WERI-Rb-1 (cell line): ENCODE measurements around the gene ARID3C.

ENCODE experiments used
- DNase-seq: peaks from one replicate; pipeline ENCODE4 v3.0.0-alpha.2; 2020
- H3K27ac ChIP-seq: fragments of 250-450 bp; sonication (Bioruptor Pico); 2 replicates; pipeline ENCODE4 v1.5.1; 2020; ENCODE audit warnings: mild to moderate bottlenecking, moderate library complexity
- H3K27me3 ChIP-seq: fragments of 250-450 bp; sonication (Bioruptor Pico); 2 replicates; pipeline ENCODE4 v1.5.1; 2021; ENCODE audit warnings: mild to moderate bottlenecking, low read depth, moderate library complexity; ENCODE audit not compliant: insufficient read depth, severe bottlenecking
- H3K36me3 ChIP-seq: fragments of 250-450 bp; sonication (Bioruptor Pico); 2 replicates; pipeline ENCODE4 v1.5.1; 2020; ENCODE audit warnings: mild to moderate bottlenecking, moderate library complexity
- H3K4me3 ChIP-seq: 2 replicates; pipeline ENCODE4 v1.5.1; 2011; ENCODE audit warnings: low read depth, mild to moderate bottlenecking, control low read depth, low read length
- H3K9me3 ChIP-seq: fragments of 250-450 bp; sonication (Bioruptor Pico); 2 replicates; pipeline ENCODE4 v1.5.1; 2021; ENCODE audit warnings: mild to moderate bottlenecking, moderate library complexity; ENCODE audit not compliant: severe bottlenecking
- TF ChIP-seq, protein P1 (sequence below): IDR thresholded peaks from 2 replicates; pipeline ENCODE4 v1.5.1; 2011; ENCODE audit warnings: low read depth, mild to moderate bottlenecking, control low read depth, inconsistent platforms, low read length

Gene ARID3C

DNA sequence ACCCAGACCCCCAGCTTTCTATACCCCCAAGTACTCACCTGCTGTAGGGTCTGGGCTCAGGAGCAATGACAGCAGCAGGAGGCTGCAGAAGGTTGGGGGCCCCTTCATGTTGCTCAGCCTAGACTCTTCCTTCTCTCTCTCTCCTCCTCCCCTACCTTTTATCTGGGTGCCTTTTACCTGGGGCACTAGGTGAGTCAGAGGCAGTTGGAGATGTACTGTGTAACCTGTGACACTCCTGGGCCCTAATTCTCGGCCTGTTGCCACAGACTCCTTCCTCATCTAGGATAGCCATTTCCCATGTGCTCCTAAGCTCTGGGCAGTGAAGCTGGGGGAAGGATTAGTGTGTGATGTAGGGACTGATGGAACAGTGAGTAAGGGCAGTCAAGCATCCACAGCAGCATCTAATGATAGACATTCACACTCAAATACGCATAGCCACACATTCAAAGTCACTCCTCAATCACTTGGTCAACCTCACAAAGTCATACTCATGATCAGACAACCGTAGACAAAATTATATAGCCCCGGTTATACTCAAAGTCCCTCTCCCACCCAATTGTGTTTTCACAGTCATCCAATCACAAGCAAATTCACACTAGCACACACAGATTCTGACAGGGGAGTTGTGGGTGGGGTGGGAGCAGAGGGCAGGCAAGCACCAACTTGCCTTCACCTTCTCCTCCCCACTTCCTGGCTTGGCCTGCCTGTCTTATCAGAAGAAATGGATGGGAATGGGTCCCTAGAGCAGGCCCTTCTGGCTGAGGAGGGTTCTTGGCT is 33.8 kb upstream of the ARID3C start, which contains the start of gene CCL27:
CCL27 (minus strand) TSS at position 132 of the 777 bp plus-strand sequence; CDS start at position 108, 24 bp downstream.
- no peak within 1 kb of the TSS for H3K4me3 ChIP-seq
- TF ChIP-seq, protein P1, sequence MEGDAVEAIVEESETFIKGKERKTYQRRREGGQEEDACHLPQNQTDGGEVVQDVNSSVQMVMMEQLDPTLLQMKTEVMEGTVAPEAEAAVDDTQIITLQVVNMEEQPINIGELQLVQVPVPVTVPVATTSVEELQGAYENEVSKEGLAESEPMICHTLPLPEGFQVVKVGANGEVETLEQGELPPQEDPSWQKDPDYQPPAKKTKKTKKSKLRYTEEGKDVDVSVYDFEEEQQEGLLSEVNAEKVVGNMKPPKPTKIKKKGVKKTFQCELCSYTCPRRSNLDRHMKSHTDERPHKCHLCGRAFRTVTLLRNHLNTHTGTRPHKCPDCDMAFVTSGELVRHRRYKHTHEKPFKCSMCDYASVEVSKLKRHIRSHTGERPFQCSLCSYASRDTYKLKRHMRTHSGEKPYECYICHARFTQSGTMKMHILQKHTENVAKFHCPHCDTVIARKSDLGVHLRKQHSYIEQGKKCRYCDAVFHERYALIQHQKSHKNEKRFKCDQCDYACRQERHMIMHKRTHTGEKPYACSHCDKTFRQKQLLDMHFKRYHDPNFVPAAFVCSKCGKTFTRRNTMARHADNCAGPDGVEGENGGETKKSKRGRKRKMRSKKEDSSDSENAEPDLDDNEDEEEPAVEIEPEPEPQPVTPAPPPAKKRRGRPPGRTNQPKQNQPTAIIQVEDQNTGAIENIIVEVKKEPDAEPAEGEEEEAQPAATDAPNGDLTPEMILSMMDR = no peak
- no peaks in the 10 kb centered on the region for H3K27me3 ChIP-seq
- peak within 1 kb of the TSS; percentile 65 for H3K27ac ChIP-seq
- peaks cover 3% of the 10 kb centered on the region for H3K36me3 ChIP-seq
- no peaks in the 10 kb centered on the region for H3K9me3 ChIP-seq
- DNase-seq = peak; percentile 33

DNA sequence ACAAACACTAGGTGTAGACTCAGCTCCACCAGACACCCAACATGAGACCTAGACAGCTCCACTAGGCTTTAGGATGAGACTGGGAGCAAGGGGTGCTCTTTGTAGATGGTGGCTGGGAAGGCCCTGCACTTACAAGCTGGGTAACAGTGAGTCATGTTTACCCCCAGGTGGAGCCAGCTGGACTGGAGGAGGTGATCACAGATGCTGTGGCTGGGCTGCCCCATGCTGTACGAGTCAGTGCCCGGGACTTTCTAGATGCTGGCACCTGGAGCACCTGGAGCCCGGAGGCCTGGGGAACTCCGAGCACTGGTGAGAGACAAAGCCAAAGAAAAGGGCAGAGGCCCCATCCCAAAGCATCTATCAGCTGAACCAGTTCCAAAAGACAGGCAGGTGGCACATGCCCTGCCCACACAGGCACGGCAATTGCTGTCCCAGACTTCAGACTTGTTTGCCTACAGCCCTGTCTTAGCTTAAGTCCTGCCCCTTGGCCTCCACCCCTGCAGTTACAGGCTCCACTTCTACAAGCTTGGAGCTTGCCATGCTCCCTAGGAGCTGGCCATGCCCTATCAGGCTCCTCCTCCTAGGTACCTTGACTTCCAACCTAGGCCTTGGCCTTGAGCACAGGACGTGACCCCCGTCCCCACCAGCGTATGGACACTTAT is 30.9 kb upstream of the ARID3C start:
- no peaks in the 10 kb centered on the region for H3K27me3 ChIP-seq
- no peak for DNase-seq
- no peaks in the 10 kb centered on the region; the same call in none of the 2 replicates for H3K36me3 ChIP-seq
- TF ChIP-seq, protein P1 = no peak
- H3K4me3 ChIP-seq = no peak overlapping the region
- no peak overlapping the region for H3K27ac ChIP-seq
- H3K9me3 ChIP-seq = no peaks in the 10 kb centered on the region

DNA sequence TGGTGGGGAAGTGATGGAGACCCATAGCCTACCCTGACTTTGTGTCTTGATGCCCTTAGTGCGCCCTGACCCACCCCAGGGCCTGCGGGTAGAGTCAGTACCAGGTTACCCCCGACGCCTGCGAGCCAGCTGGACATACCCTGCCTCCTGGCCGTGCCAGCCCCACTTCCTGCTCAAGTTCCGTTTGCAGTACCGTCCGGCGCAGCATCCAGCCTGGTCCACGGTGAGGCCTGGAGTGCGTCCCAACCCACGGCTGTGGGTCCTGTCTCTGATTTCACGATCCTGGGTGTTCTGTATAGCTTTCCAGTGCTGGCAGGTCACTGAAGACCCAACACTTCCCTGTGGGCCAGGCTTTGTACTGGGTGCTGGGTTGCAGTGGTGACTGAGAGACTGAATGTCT is 29.6 kb upstream of the ARID3C start:
- Histone ChIP-seq H3K27ac (no peak overlapping the region), H3K36me3 (no peaks in the 10 kb centered on the region; the same call in none of the 2 replicates), H3K9me3 (no peaks in the 10 kb centered on the region), H3K27me3 (no peaks in the 10 kb centered on the region), H3K4me3 (no peak overlapping the region)
- DNase-seq = no peak
- TF ChIP-seq, protein P1 = no peak

DNA sequence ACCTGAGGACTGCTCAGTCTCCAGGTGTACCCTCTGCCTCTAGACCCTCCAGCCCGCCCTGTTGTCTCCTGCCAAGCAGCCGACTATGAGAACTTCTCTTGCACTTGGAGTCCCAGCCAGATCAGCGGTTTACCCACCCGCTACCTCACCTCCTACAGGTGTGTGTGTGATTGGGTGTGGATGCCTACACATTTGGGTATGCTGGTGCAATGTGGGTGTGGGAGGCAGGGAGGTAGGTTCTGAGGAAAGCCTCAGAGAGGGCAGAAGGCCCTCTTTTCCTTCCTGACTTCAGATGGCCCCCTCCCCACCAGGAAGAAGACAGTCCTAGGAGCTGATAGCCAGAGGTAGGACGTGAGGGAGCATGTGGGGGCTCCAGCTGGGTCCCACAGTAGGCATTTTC is 28.1 kb upstream of the ARID3C start:
- Histone ChIP-seq H3K36me3 (no peaks in the 10 kb centered on the region; the same call in none of the 2 replicates), H3K4me3 (no peak overlapping the region), H3K27ac (no peak overlapping the region), H3K9me3 (no peaks in the 10 kb centered on the region), H3K27me3 (no peaks in the 10 kb centered on the region)
- no peak for DNase-seq
- TF ChIP-seq, protein P1 = no peak

DNA sequence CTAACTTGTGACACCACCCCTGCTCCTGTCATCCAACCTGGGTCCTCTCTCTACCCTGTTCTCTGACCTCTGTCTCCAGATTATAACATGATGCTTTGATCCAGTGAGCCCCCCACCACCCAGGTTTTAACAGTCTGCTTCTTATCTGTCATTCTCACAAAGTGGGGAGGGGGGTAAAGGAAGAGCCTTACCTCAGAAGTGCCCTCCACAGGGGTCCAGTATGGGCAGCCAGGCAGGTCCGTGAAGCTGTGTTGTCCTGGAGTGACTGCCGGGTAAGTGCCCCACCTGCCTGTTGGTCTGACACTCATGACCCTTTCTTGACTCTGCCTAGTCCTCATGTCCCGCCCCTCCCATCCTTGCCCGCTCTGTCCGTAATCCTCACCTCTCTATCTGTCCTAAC is 26.5 kb upstream of the ARID3C start:
- no peaks in the 10 kb centered on the region for H3K9me3 ChIP-seq
- no peak overlapping the region for H3K4me3 ChIP-seq
- H3K27me3 ChIP-seq = no peaks in the 10 kb centered on the region
- DNase-seq = no peak
- TF ChIP-seq, protein P1 = no peak
- no peak overlapping the region for H3K27ac ChIP-seq
- no peaks in the 10 kb centered on the region; the same call in 1 of the 2 replicates for H3K36me3 ChIP-seq
